VCaP (cell line): ENCODE data around the gene SPRR5.

Experiments used
- H3K27ac ChIP-seq: fragments of 450-650 bp; 2 replicates; pipeline ENCODE4 v1.5.1; 2017
- CTCF ChIP-seq: fragments of 450-650 bp; conservative IDR thresholded peaks from 2 replicates; pipeline ENCODE4 v1.5.1; 2017; ENCODE audit warnings: mild to moderate bottlenecking, moderate library complexity

SPRR5 gene

GRCh38 chr1:152997901-152998300, 50.9 kb downstream of the SPRR5 start:
- peak overlapping the region; percentile 26; the same call in 1 of the 2 replicates for H3K27ac ChIP-seq
- no peak for TF ChIP-seq CTCF

GRCh38 chr1:152998476-152998875, 51.5 kb downstream of the SPRR5 start:
- peak overlapping the region; percentile 26; the same call in 1 of the 2 replicates for H3K27ac ChIP-seq
- TF ChIP-seq CTCF: no peak
